ENCODE data around the gene TIMM10B.

The TIMM10B gene

GRCh38 chr11:6473451-6474412 is 7.6 kb upstream of the TIMM10B start, which contains the start of gene TRIM3:
Gene TRIM3 (minus strand): TSS chr11:6473941. CDS start chr11:6465695, 8,246 bp downstream.
- Histone ChIP-seq H3K4me2 (ENCODE audit: low read length, poor library complexity, severe bottlenecking) (peak within 1 kb of the TSS; percentile 90), H2AFZ (ENCODE audit: low read depth, low read length) (peak within 1 kb of the TSS; percentile 76), H4K91ac (ENCODE audit: low read length) (peak within 1 kb of the TSS; percentile 70), H4K8ac (ENCODE audit: low read length) (peak within 1 kb of the TSS; percentile 53), H3K36me3 (ENCODE audit: control insufficient read depth in 1 of 2, insufficient read depth in 2 of 2, low read depth in 1 of 2, low read length in 2 of 2) (peaks cover 30 to 31% of the 10 kb centered on the region in 2 experiments), H3K4me1 (ENCODE audit: control insufficient read depth, insufficient read depth, low read depth, low read length) (peaks cover 11% of the 10 kb centered on the region), H2BK120ac (ENCODE audit: low read depth, low read length) (no peak within 1 kb of the TSS), H3K18ac (ENCODE audit: low read depth in 1 of 2, low read length in 2 of 2) (peak within 1 kb of the TSS; percentile 56 to 86), H2BK12ac (ENCODE audit: low read length in 2 of 2) (peak within 1 kb of the TSS in 1 of 2 experiments; percentile 55), H2BK15ac (ENCODE audit: low read depth, poor library complexity, severe bottlenecking) (peak within 1 kb of the TSS; percentile 6), H3K79me1 (replicated peaks; ENCODE audit: low read length, poor library complexity, severe bottlenecking) (peaks cover 26% of the 10 kb centered on the region), H3K27me3 (ENCODE audit: control insufficient read depth in 1 of 2, insufficient read depth in 1 of 2, low read length in 2 of 2) (no peaks in the 10 kb centered on the region), H3K27ac (ENCODE audit: low read length, poor library complexity, severe bottlenecking) (peak within 1 kb of the TSS; percentile 92), H3K9ac (ENCODE audit: low read length) (peak within 1 kb of the TSS; percentile 96), H3K4me3 (ENCODE audit: insufficient read depth in 1 of 2, low read depth in 1 of 2, low read length in 2 of 2) (peak within 1 kb of the TSS; percentile 76 to 89), H3K9me3 (ENCODE audit: control insufficient read depth, low read length) (no peaks in the 10 kb centered on the region), H3K14ac (ENCODE audit: low read length in 2 of 2) (peak within 1 kb of the TSS in 1 of 2 experiments; percentile 95), H3K23ac (ENCODE audit: low read length in 2 of 2) (peak within 1 kb of the TSS in 1 of 2 experiments; percentile 92), H3K4ac (ENCODE audit: low read depth in 1 of 2, low read length in 2 of 2) (peak within 1 kb of the TSS; percentile 43 to 92), H2BK5ac (ENCODE audit: low read depth, low read length, poor library complexity, severe bottlenecking) (no peak within 1 kb of the TSS), H2AK5ac (ENCODE audit: low read length, severe bottlenecking) (no peak within 1 kb of the TSS)
- peak; percentile 90 for DNase-seq
- under 1% methylated on average over 51 of the region's 87 CpGs for WGBS

DNA sequence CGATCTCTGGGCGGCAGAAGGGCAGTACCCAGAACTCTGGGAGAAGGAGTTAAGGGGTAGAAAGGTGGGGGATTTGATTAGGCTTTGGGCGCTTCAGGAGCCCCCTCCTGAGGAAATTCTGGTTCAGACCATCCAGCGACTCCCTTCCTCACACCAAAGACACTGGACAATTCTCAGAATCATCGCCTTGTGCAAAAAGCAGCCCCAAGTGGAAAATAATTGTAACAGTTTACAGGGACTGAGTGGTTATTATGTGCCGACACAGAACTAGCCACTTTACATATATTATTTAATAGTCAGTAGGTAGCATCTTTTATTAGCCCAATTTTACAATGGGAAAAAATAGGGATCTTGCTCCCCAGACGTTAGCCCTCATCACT is 6.9 kb upstream of the TIMM10B start:
- DNase-seq = no peak
- H3K4me2 ChIP-seq (ENCODE audit: low read length, poor library complexity, severe bottlenecking) = peak overlapping the region; percentile 72
- no peak overlapping the region for H3K23ac ChIP-seq (ENCODE audit: low read length in 2 of 2)
- H3K27ac ChIP-seq (ENCODE audit: low read length, poor library complexity, severe bottlenecking) = peak overlapping the region; percentile 92
- H3K9me3 ChIP-seq (ENCODE audit: control insufficient read depth, low read length) = no peaks in the 10 kb centered on the region
- peak overlapping the region; percentile 96 for H3K9ac ChIP-seq (ENCODE audit: low read length)
- no peaks in the 10 kb centered on the region for H3K27me3 ChIP-seq (ENCODE audit: control insufficient read depth in 1 of 2, insufficient read depth in 1 of 2, low read length in 2 of 2)
- H3K79me1 ChIP-seq (replicated peaks; ENCODE audit: low read length, poor library complexity, severe bottlenecking) = peaks cover 33% of the 10 kb centered on the region
- H2BK5ac ChIP-seq (ENCODE audit: low read depth, low read length, poor library complexity, severe bottlenecking) = no peak overlapping the region
- peak overlapping the region; percentile 52 to 82 for H3K4me3 ChIP-seq (ENCODE audit: insufficient read depth in 1 of 2, low read depth in 1 of 2, low read length in 2 of 2)
- no peak overlapping the region for H2AFZ ChIP-seq (ENCODE audit: low read depth, low read length)
- no peak overlapping the region for H2BK120ac ChIP-seq (ENCODE audit: low read depth, low read length)
- H2BK15ac ChIP-seq (ENCODE audit: low read depth, poor library complexity, severe bottlenecking) = no peak overlapping the region
- no peak overlapping the region for H2BK12ac ChIP-seq (ENCODE audit: low read length in 2 of 2)
- H3K18ac ChIP-seq (ENCODE audit: low read depth in 1 of 2, low read length in 2 of 2) = peak overlapping the region in 1 of 2 experiments; percentile 56
- no peak overlapping the region for H4K91ac ChIP-seq (ENCODE audit: low read length)
- peaks cover 8% of the 10 kb centered on the region for H3K4me1 ChIP-seq (ENCODE audit: control insufficient read depth, insufficient read depth, low read depth, low read length)
- no peak overlapping the region for H3K14ac ChIP-seq (ENCODE audit: low read length in 2 of 2)
- H2AK5ac ChIP-seq (ENCODE audit: low read length, severe bottlenecking) = no peak overlapping the region
- 11% methylated on average over 5 of the region's 7 CpGs for WGBS
- peak overlapping the region; percentile 37 to 70 for H3K4ac ChIP-seq (ENCODE audit: low read depth in 1 of 2, low read length in 2 of 2)
- H3K36me3 ChIP-seq (ENCODE audit: control insufficient read depth in 1 of 2, insufficient read depth in 2 of 2, low read depth in 1 of 2, low read length in 2 of 2) = peaks cover 35 to 36% of the 10 kb centered on the region in 2 experiments
- peak overlapping the region; percentile 8 for H4K8ac ChIP-seq (ENCODE audit: low read length)

DNA sequence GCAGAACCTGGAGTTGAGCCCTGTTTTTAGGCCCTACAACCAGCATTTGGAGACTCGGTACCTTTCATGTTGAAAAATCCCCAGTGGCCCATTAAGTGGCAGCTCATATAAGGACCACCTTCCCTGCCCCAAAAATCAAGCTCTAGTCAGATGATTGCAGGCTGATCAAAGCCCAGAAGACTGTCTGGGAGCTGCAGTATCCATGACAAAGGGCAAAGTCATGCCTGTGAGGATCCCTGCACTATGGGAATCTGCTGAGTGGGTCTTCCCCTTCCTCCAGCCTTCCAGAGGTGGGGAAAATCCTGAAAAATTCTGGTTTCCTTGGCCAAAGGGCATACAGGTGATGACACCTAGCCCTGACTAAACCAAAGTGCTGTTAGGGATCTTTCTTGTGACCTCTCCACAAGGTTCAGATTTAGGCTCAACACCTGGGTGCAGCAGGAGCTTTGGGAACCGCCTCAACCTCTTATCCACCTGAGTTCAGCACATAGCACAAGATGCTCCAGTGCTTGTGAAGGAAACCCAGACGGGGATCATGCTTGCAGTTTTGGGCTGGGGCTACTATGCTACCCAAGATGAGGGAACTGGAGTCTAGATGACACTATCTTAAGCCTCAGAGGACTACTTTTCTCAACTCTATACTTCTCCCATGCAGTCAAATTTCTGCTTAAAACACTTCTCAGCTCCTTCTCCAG is 6.3 kb upstream of the TIMM10B start:
- Histone ChIP-seq H2BK15ac (ENCODE audit: low read depth, poor library complexity, severe bottlenecking) (no peak overlapping the region), H3K4me1 (ENCODE audit: control insufficient read depth, insufficient read depth, low read depth, low read length) (peaks cover 11% of the 10 kb centered on the region), H2AK5ac (ENCODE audit: low read length, severe bottlenecking) (peak overlapping the region; percentile 4), H3K79me1 (replicated peaks; ENCODE audit: low read length, poor library complexity, severe bottlenecking) (peaks cover 37% of the 10 kb centered on the region), H2BK5ac (ENCODE audit: low read depth, low read length, poor library complexity, severe bottlenecking) (no peak overlapping the region), H3K4ac (ENCODE audit: low read depth in 1 of 2, low read length in 2 of 2) (peak overlapping the region in 1 of 2 experiments; percentile 10), H2BK120ac (ENCODE audit: low read depth, low read length) (no peak overlapping the region), H3K9me3 (ENCODE audit: control insufficient read depth, low read length) (no peaks in the 10 kb centered on the region), H3K4me2 (ENCODE audit: low read length, poor library complexity, severe bottlenecking) (no peak overlapping the region), H3K18ac (ENCODE audit: low read depth in 1 of 2, low read length in 2 of 2) (no peak overlapping the region), H3K4me3 (ENCODE audit: insufficient read depth in 1 of 2, low read depth in 1 of 2, low read length in 2 of 2) (peak overlapping the region in 1 of 2 experiments; percentile 82), H4K91ac (ENCODE audit: low read length) (no peak overlapping the region), H3K27me3 (ENCODE audit: control insufficient read depth in 1 of 2, insufficient read depth in 1 of 2, low read length in 2 of 2) (no peaks in the 10 kb centered on the region), H3K36me3 (ENCODE audit: control insufficient read depth in 1 of 2, insufficient read depth in 2 of 2, low read depth in 1 of 2, low read length in 2 of 2) (peaks cover 39 to 41% of the 10 kb centered on the region in 2 experiments), H2BK12ac (ENCODE audit: low read length in 2 of 2) (no peak overlapping the region), H2AFZ (ENCODE audit: low read depth, low read length) (no peak overlapping the region), H4K8ac (ENCODE audit: low read length) (peak overlapping the region; percentile 53), H3K27ac (ENCODE audit: low read length, poor library complexity, severe bottlenecking) (peak overlapping the region; percentile 12), H3K9ac (ENCODE audit: low read length) (peak overlapping the region; percentile 96), H3K23ac (ENCODE audit: low read length in 2 of 2) (no peak overlapping the region), H3K14ac (ENCODE audit: low read length in 2 of 2) (no peak overlapping the region)
- 84% methylated on average over 3 of the region's 3 CpGs for WGBS
- DNase-seq = peak; percentile 16

DNA sequence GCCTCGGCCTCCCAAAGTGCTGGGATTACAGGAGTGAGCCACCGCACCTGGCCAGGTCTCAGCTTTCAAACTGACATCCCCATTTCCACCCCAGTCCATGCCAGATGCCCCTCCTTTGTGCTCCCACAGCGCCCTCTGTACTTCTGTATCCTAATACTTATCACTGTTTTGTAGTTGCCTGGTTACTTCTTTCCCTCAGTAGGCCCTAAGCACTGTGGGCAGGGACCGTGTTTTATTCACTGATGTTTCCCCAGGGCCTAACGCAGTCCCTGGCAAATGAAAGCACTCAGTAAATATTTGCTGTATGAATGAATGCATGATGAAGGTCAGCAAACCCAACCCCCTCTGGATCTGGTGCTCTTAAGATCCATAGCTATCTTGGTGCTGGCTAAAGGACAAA is 5.4 kb upstream of the TIMM10B start:
- Histone ChIP-seq H3K9ac (ENCODE audit: low read length) (peak overlapping the region; percentile 37), H2BK15ac (ENCODE audit: low read depth, poor library complexity, severe bottlenecking) (no peak overlapping the region), H2BK5ac (ENCODE audit: low read depth, low read length, poor library complexity, severe bottlenecking) (no peak overlapping the region), H3K27ac (ENCODE audit: low read length, poor library complexity, severe bottlenecking) (no peak overlapping the region), H2AK5ac (ENCODE audit: low read length, severe bottlenecking) (no peak overlapping the region), H3K4me2 (ENCODE audit: low read length, poor library complexity, severe bottlenecking) (no peak overlapping the region), H3K79me1 (replicated peaks; ENCODE audit: low read length, poor library complexity, severe bottlenecking) (peaks cover 35% of the 10 kb centered on the region), H4K91ac (ENCODE audit: low read length) (no peak overlapping the region), H3K18ac (ENCODE audit: low read depth in 1 of 2, low read length in 2 of 2) (no peak overlapping the region), H3K14ac (ENCODE audit: low read length in 2 of 2) (no peak overlapping the region), H2BK120ac (ENCODE audit: low read depth, low read length) (no peak overlapping the region), H2BK12ac (ENCODE audit: low read length in 2 of 2) (no peak overlapping the region), H3K9me3 (ENCODE audit: control insufficient read depth, low read length) (no peaks in the 10 kb centered on the region), H3K4me3 (ENCODE audit: insufficient read depth in 1 of 2, low read depth in 1 of 2, low read length in 2 of 2) (no peak overlapping the region), H3K4me1 (ENCODE audit: control insufficient read depth, insufficient read depth, low read depth, low read length) (peaks cover 16% of the 10 kb centered on the region), H3K27me3 (ENCODE audit: control insufficient read depth in 1 of 2, insufficient read depth in 1 of 2, low read length in 2 of 2) (no peaks in the 10 kb centered on the region), H3K23ac (ENCODE audit: low read length in 2 of 2) (no peak overlapping the region), H4K8ac (ENCODE audit: low read length) (no peak overlapping the region), H3K4ac (ENCODE audit: low read depth in 1 of 2, low read length in 2 of 2) (no peak overlapping the region), H2AFZ (ENCODE audit: low read depth, low read length) (no peak overlapping the region), H3K36me3 (ENCODE audit: control insufficient read depth in 1 of 2, insufficient read depth in 2 of 2, low read depth in 1 of 2, low read length in 2 of 2) (peaks cover 39% of the 10 kb centered on the region in 2 experiments)
- WGBS = 91% methylated on average over 5 of the region's 5 CpGs
- DNase-seq = peak; percentile 17
